Measurements from ENCODE around the gene RPL27. TPM values are rescaled to one million over a fixed set of nuclear protein-coding genes. Genes with fewer than 3 reads are reported as not detected.

RPL27 gene
- total RNA-seq, 4 donors from 2014 or later: 800 to 1,300 (median 1,077) TPM

- Histone ChIP-seq H3K9me3 (no peaks in the 10 kb centered on the region), H3K27me3 (no peaks in the 10 kb centered on the region), H3K4me1 (peaks cover 25 to 27% of the 10 kb centered on the region in 2 donors), H3K27ac (peak overlapping the region; percentile 79 to 83 (median 80)), H3K4me3 (peak overlapping the region in 3 of 4 donors; percentile 90 to 93 (median 92)), H3K36me3 (peaks cover 0 to 9% of the 10 kb centered on the region in 2 donors)
- intact Hi-C loops (cut with DNase I; ENCODE audit: low total_unique reads): loop anchor here (2.0 kb wide), 1 partner anchor 105 kb away; the partner anchor contains the start of gene BRCA1
- DNase-seq: no peak
- in situ Hi-C loops (cut with MboI; ENCODE audit: low sequenced_read_pairs in 4 of 4): loop anchor here in 1 of 4 donors (25.0 kb wide), 1 partner anchor 292 kb away; no protein-coding TSS in a partner anchor
- TF ChIP-seq POLR2A (IDR thresholded peaks at IDR 0.05) (no peak), CTCF (IDR thresholded peaks at IDR 0.05 in 4 of 5, conservative IDR thresholded peaks at IDR 0.05 in 1 of 5) (no peak)
- ATAC-seq: no peak
Observed at GRCh38 chr17:43020030-43020621, 21.9 kb downstream of the RPL27 start.

GRCh38 chr17:43020789-43021740 lies 22.8 kb downstream of the RPL27 start:
- Histone ChIP-seq H3K4me1 (peaks cover 23 to 25% of the 10 kb centered on the region in 2 donors), H3K27ac (peak overlapping the region; percentile 79 to 83 (median 80)), H3K4me3 (peak overlapping the region; percentile 84 to 93 (median 91)), H3K36me3 (peaks cover 0 to 5% of the 10 kb centered on the region in 2 donors), H3K27me3 (no peaks in the 10 kb centered on the region), H3K9me3 (no peaks in the 10 kb centered on the region)
- TF ChIP-seq CTCF (IDR thresholded peaks at IDR 0.05 in 4 of 5, conservative IDR thresholded peaks at IDR 0.05 in 1 of 5): no peak
- peak in 1 of 2 donors; percentile 43 for TF ChIP-seq POLR2A (IDR thresholded peaks at IDR 0.05)
- DNase-seq: peak; percentile 56 to 67
- intact Hi-C loops (cut with DNase I; ENCODE audit: low total_unique reads) (loop anchor here (2.0 kb wide), 1 partner anchor 104 kb away; the partner anchor contains the start of gene BRCA1), in situ Hi-C loops (cut with MboI; ENCODE audit: low sequenced_read_pairs in 4 of 4) (loop anchor here in 1 of 4 donors (25.0 kb wide), 1 partner anchor 291 kb away; no protein-coding TSS in a partner anchor)
- ATAC-seq: peak; percentile 39 to 45

GRCh38 chr17:43021741-43022512 lies 23.7 kb downstream of the RPL27 start, which contains the start of gene VAT1:
Gene VAT1 (minus strand): TSS chr17:43022385. CDS start chr17:43022322, 63 bp downstream.
- DNase-seq: peak; percentile 54 to 66
- peak within 1 kb of the TSS; percentile 84 to 93 (median 91) for H3K4me3 ChIP-seq
- no peaks in the 10 kb centered on the region for H3K27me3 ChIP-seq
- ATAC-seq: peak; percentile 76 to 78
- no peaks in the 10 kb centered on the region for H3K9me3 ChIP-seq
- in situ Hi-C loops (cut with MboI; ENCODE audit: low sequenced_read_pairs in 4 of 4) (loop anchor here in 1 of 4 donors (25.0 kb wide), 1 partner anchor 290 kb away; no protein-coding TSS in a partner anchor), intact Hi-C loops (cut with DNase I; ENCODE audit: low total_unique reads) (loop anchor here (2.0 kb wide), 1 partner anchor 103 kb away; the partner anchor contains the start of gene BRCA1)
- TF ChIP-seq CTCF (IDR thresholded peaks at IDR 0.05 in 4 of 5, conservative IDR thresholded peaks at IDR 0.05 in 1 of 5) (no peak), POLR2A (IDR thresholded peaks at IDR 0.05) (peak; percentile 60 to 72)
- peaks cover 15 to 22% of the 10 kb centered on the region in 2 donors for H3K4me1 ChIP-seq
- H3K27ac ChIP-seq: peak within 1 kb of the TSS; percentile 79 to 83 (median 80)
- H3K36me3 ChIP-seq: no peaks in the 10 kb centered on the region
